Thoracic aorta (tissue), 2 donors: Measurements from ENCODE around the gene KLHL26. TPM values are rescaled to one million over a fixed set of nuclear protein-coding genes. Genes with fewer than 3 reads are reported as not detected.

Experiments
- ATAC-seq: fragments of 150-250 bp; one replicate; pipeline ENCODE4 v1.8.0; 2017; ENCODE audit warnings: low read depth; ENCODE audit not compliant: insufficient number of reproducible peaks, low FRiP score
- DNase-seq: peaks from one replicate; pipeline ENCODE4 v3.0.0-alpha.2; 2020; ENCODE audit warnings: low spot score
- H3K27ac ChIP-seq, 2 donors: fragments of 200-600 bp; sonication (generic); 1 replicate in 1 of 2; 2 replicates in 1 of 2; pipeline ENCODE4 v1.5.1; 2016; ENCODE audit warnings: mild to moderate bottlenecking in 2 of 2, moderate library complexity in 2 of 2
- H3K27me3 ChIP-seq: fragments of 200-600 bp; sonication (generic); replicated peaks from 2 replicates; pipeline ENCODE4 v1.6.0; 2016; ENCODE audit warnings: mild to moderate bottlenecking; ENCODE audit not compliant: insufficient read depth
- H3K36me3 ChIP-seq: fragments of 200-600 bp; sonication (generic); one replicate; pipeline ENCODE4 v1.5.1; 2016
- H3K4me1 ChIP-seq, 2 donors: fragments of 200-600 bp; sonication (generic); 1 replicate in 1 of 2; 2 replicates in 1 of 2; pipeline versions ENCODE4 v1.5.1 to v1.6.0; 2016; ENCODE audit warnings: low read depth in 2 of 2, mild to moderate bottlenecking in 1 of 2; ENCODE audit not compliant: control insufficient read depth in 1 of 2
- H3K4me3 ChIP-seq: fragments of 200-600 bp; sonication (generic); 2 replicates; pipeline ENCODE4 v1.5.1; 2016; ENCODE audit warnings: mild to moderate bottlenecking
- H3K9me3 ChIP-seq: fragments of 200-600 bp; sonication (generic); 2 replicates; pipeline ENCODE4 v1.5.1; 2016
- total RNA-seq, 2 donors: library from RNA; depleted of rRNA; stranded (reverse); fragments of >200 nt; gene quantifications; one replicate each; pipeline versions ENCODE4 v1.1.0 to v1.2.3, GENCODE V29; 2016
- TF ChIP-seq, protein P1 (sequence below): fragments of 200-600 bp; sonication (generic); IDR thresholded peaks from one replicate; pipeline ENCODE4 v1.5.1; 2019; ENCODE audit warnings: antibody characterized with exemption

The KLHL26 gene
- total RNA-seq, 2 donors from 2014 or later: 11.2 to 24.5 TPM

DNA sequence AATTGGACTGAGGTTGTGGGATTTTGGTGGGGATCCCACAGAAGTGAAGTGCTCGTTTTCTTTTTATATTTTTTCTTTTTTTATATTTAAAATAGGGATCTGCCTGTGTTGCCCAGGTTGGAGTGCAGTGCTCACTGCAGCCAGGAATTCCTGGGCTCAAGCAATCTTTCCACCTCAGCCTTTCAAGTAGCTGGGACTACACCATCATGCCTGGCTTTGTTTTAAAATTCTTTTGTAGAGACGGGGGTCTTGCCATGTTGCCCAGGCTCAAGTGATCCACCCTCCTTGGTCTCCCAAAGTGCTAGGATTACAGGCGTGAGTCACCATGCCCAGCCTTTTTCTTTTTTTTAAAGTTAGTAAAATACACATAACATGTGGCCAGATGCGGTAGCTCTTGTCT lies 67.2 kb downstream of the KLHL26 start:
- Histone ChIP-seq H3K4me1 (peaks cover 12 to 15% of the 10 kb centered on the region in 2 donors), H3K9me3 (no peaks in the 10 kb centered on the region), H3K4me3 (no peak overlapping the region), H3K27me3 (no peaks in the 10 kb centered on the region), H3K36me3 (no peaks in the 10 kb centered on the region), H3K27ac (no peak overlapping the region)
- ATAC-seq (no peak), DNase-seq (no peak)
- TF ChIP-seq, protein P1, sequence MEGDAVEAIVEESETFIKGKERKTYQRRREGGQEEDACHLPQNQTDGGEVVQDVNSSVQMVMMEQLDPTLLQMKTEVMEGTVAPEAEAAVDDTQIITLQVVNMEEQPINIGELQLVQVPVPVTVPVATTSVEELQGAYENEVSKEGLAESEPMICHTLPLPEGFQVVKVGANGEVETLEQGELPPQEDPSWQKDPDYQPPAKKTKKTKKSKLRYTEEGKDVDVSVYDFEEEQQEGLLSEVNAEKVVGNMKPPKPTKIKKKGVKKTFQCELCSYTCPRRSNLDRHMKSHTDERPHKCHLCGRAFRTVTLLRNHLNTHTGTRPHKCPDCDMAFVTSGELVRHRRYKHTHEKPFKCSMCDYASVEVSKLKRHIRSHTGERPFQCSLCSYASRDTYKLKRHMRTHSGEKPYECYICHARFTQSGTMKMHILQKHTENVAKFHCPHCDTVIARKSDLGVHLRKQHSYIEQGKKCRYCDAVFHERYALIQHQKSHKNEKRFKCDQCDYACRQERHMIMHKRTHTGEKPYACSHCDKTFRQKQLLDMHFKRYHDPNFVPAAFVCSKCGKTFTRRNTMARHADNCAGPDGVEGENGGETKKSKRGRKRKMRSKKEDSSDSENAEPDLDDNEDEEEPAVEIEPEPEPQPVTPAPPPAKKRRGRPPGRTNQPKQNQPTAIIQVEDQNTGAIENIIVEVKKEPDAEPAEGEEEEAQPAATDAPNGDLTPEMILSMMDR: no peak

DNA sequence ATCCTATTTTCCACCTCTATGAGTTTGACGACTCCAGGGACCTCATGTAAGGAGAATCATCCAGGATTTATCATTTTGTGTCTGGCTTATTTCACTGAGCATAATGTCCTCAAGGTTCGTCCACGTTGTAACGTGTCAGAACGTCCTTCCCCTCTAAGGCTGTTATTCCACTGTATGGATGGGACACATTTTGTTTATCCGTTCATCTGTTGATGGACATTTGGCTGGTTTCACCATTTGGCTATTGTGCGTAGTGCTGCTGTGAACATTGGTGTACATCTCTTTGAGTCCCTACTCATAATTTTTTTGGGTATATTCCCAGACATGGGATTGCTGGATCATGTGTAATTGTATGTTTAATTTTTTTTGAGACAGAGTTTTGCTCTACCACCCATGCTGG lies 68.1 kb downstream of the KLHL26 start:
- no peak for DNase-seq
- no peaks in the 10 kb centered on the region for H3K27me3 ChIP-seq
- H3K36me3 ChIP-seq: no peaks in the 10 kb centered on the region
- no peak for ATAC-seq
- peaks cover 10 to 12% of the 10 kb centered on the region in 2 donors for H3K4me1 ChIP-seq
- no peak overlapping the region for H3K27ac ChIP-seq
- H3K4me3 ChIP-seq: no peak overlapping the region
- H3K9me3 ChIP-seq: no peaks in the 10 kb centered on the region
- TF ChIP-seq, protein P1: no peak

DNA sequence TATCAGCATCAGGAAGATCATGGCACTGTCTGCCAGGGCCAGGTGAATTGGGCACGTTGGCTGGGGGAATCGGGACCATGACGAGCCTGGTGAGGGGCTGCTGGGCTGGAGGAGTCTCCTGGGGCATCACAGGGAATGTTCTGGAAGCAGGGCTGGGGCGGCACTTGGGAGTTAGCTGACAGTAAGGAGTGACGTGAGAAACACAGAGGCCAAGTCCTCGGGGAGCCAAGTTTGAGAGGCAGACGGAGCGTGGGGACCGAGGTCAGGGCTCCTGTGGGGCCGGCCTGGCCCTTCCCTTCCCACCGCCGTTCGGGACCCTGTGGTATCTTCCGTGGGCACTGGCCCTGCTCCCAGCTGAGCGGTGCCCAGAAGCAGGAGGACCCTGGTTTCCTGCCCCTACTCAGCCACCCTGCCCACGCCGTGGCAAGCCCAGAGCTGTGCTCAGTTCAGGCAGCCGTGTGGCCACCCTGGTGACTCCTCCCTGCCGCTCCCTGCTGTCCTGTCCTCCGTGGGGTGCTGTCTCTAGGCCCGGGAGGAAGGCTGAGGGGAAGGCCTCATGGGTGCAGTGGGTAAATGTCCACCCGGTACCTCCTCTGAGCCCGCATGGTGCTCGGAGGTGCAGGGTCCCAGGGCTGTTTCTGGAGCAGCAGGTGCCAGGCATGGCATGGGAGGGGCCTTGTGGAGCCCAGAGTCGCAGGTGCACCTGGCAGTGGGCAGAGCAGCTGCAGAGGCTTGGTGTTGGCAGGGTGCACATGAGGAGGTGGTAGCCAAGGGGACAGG lies 71.8 kb downstream of the KLHL26 start:
- Histone ChIP-seq H3K27me3 (no peaks in the 10 kb centered on the region), H3K27ac (no peak overlapping the region), H3K4me1 (peaks cover 4 to 12% of the 10 kb centered on the region in 2 donors), H3K4me3 (no peak overlapping the region), H3K36me3 (no peaks in the 10 kb centered on the region), H3K9me3 (no peaks in the 10 kb centered on the region)
- ATAC-seq (no peak), DNase-seq (no peak)
- TF ChIP-seq, protein P1: no peak

DNA sequence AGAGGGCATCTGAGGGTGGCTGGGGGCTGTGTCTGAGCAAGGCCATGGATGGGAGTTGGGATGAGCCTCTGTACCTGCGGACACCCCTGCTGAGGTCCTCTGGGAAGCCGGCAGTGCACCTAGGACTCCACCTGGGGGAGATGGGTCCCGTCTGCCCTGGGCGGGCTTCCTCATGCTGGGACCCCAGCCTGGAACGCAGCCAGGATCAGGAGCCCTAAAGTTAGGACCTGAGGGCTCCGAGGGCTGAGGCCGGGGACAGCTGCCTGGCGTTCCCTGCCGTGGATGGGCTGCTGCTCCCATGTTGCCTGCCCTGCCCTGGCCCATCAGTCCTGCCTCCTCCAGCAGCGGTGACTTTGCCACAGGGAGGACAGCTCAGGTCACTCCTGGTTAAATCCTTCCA lies 72.7 kb downstream of the KLHL26 start:
- ATAC-seq: no peak
- H3K27ac ChIP-seq: no peak overlapping the region
- TF ChIP-seq, protein P1: no peak
- H3K4me1 ChIP-seq: peaks cover 4 to 12% of the 10 kb centered on the region in 2 donors
- H3K4me3 ChIP-seq: no peak overlapping the region
- no peaks in the 10 kb centered on the region for H3K9me3 ChIP-seq
- H3K27me3 ChIP-seq: no peaks in the 10 kb centered on the region
- H3K36me3 ChIP-seq: no peaks in the 10 kb centered on the region
- no peak for DNase-seq

DNA sequence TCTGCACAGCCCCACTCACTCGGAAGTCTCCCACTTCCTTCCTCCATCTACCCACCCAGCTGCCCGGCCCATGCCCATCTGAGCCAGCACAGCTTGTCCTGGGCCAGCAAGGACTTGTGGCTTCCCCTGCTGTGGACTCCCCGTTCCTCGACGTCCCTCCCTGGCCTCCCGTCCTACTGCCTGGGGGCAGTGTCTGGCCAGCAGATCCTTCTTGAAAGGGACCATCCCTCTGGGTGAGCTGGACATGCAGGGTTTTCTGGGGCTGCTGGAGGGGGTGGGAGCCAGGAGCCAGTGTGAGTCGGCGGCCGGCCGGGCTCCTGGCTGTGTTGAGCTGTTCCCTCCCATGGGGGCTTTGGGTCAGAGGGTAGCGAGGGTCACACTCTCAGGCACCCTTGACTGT lies 73.4 kb downstream of the KLHL26 start:
- H3K36me3 ChIP-seq: no peaks in the 10 kb centered on the region
- H3K4me1 ChIP-seq: peaks cover 4 to 12% of the 10 kb centered on the region in 2 donors
- no peak for ATAC-seq
- TF ChIP-seq, protein P1: no peak
- H3K4me3 ChIP-seq: no peak overlapping the region
- no peak for DNase-seq
- H3K27ac ChIP-seq: no peak overlapping the region
- H3K27me3 ChIP-seq: no peaks in the 10 kb centered on the region
- no peaks in the 10 kb centered on the region for H3K9me3 ChIP-seq
